ENCODE measurements around the gene NAALADL2. TPM values are rescaled to one million over a fixed set of nuclear protein-coding genes. Genes with fewer than 3 reads are reported as not detected.

NAALADL2 gene
- total RNA-seq, 4 donors from 2014 or later: 10.3 to 16.7 (median 10.9) TPM

DNA sequence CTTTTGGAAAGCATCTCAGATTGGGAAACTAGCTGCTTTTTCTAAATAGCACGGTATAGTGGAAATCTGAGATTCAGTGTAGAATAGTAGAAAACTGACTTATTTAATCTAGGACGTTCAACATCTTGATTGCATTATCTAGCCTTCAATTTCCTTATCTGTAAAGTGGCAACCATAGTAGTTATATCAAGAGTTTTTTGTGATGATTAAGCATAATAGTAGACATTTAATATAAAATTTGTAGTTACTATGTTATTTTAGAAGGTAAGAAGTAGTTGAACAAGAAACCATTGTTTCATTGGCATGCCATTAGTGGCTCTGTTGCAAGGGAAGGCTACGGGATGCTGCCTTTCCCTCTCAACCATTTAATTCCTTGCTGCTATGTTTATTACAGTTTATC is 367.3 kb downstream of the NAALADL2 start:
- 74 to 80% methylated on average over 3 of the region's 3 CpGs for WGBS, 2 donors
- no peak for DNase-seq (ENCODE audit: low spot score in 2 of 2)
- TF ChIP-seq EP300 (IDR thresholded peaks at IDR 0.05) (no peak), POLR2A (IDR thresholded peaks at IDR 0.05) (no peak), CTCF (IDR thresholded peaks at IDR 0.05) (no peak)

DNA sequence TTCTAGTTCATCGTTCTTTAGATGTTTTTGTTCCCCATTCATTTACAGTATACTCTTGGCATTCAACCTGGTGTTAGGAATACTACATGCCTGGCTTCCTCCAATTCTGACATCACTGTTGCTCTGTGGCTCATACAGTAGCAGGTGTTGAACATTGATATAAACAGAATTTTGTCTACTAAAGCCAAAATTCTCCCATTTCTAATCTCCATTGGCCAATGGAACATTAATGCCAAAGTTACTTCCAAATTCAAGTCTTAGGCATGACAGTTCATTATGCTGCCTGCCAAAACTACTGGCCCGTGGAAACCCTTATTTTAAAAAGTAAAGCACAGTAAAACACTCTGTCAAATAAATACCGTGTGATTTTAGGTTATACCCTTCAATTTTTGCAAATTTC is 368.0 kb downstream of the NAALADL2 start:
- no peak overlapping the region for H3K27ac ChIP-seq
- H3K4me1 ChIP-seq: peaks cover 0 to 4% (median 0%) of the 10 kb centered on the region in 4 donors
- no peak overlapping the region for H3K4me3 ChIP-seq
- H3K9me3 ChIP-seq: no peaks in the 10 kb centered on the region
- no peaks in the 10 kb centered on the region for H3K27me3 ChIP-seq
- TF ChIP-seq EP300 (IDR thresholded peaks at IDR 0.05) (no peak), POLR2A (IDR thresholded peaks at IDR 0.05) (no peak), CTCF (IDR thresholded peaks at IDR 0.05) (no peak)
- 74 to 77% methylated on average over 3 of the region's 3 CpGs for WGBS, 2 donors
- no peaks in the 10 kb centered on the region for H3K36me3 ChIP-seq
- DNase-seq (ENCODE audit: low spot score in 2 of 2): no peak

More for the DNA sequence above, 367.3 kb downstream of the NAALADL2 start:
- Histone ChIP-seq H3K9me3 (no peaks in the 10 kb centered on the region), H3K27ac (no peak overlapping the region), H3K27me3 (no peaks in the 10 kb centered on the region), H3K4me3 (no peak overlapping the region), H3K4me1 (peaks cover 0 to 4% (median 0%) of the 10 kb centered on the region in 4 donors), H3K36me3 (no peaks in the 10 kb centered on the region)

DNA sequence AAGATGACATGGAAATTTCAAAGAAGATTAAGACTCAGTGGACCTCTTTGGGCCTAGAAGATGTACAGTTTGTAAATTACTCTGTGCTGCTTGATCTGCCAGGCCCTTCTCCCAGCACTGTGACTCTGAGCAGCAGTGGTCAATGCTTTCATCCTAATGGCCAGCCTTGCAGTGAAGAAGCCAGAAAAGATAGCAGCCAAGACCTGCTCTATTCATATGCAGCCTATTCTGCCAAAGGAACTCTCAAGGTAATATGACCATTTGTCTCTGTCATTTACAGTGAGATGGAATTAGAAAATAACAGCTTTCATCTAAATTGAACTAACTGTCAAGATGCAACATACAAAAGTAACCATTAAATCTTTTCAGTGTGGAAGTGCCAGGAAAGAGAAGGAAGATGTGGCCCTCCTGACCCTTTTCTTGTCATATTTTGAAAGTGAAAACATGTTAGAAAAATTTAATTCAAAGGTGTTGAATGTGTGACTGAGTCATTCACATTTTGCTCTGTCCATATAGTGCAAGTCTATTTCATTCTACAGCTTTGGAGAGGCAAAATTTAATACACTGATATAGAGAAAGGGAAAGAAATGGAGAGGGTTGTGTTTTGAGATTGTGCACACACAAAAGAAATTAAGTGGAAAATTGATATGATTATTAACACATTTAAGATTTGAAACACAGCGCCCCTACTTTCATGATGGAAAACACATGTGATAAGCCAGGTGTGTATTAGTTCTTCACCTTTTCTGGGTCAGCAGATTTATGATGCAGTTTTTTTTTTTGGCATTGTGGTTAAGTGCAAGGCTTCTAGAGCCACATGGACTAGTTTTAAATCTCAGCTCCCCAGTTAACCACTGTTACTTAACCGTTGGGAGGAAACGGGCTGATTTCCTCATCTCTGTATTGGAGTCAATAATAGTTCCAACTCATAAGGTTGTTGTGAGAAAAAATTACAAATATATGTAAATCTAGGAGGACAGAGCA is 375.1 kb downstream of the NAALADL2 start:
- WGBS, 2 donors: 73 to 78% methylated on average over 3 of the region's 3 CpGs
- TF ChIP-seq EP300 (IDR thresholded peaks at IDR 0.05) (no peak), CTCF (IDR thresholded peaks at IDR 0.05) (no peak), POLR2A (IDR thresholded peaks at IDR 0.05) (no peak)
- H3K9me3 ChIP-seq: no peaks in the 10 kb centered on the region
- H3K4me3 ChIP-seq: no peak overlapping the region
- no peaks in the 10 kb centered on the region for H3K4me1 ChIP-seq
- DNase-seq (ENCODE audit: low spot score in 2 of 2): no peak
- H3K27ac ChIP-seq: no peak overlapping the region
- no peaks in the 10 kb centered on the region for H3K36me3 ChIP-seq
- H3K27me3 ChIP-seq: no peaks in the 10 kb centered on the region

DNA sequence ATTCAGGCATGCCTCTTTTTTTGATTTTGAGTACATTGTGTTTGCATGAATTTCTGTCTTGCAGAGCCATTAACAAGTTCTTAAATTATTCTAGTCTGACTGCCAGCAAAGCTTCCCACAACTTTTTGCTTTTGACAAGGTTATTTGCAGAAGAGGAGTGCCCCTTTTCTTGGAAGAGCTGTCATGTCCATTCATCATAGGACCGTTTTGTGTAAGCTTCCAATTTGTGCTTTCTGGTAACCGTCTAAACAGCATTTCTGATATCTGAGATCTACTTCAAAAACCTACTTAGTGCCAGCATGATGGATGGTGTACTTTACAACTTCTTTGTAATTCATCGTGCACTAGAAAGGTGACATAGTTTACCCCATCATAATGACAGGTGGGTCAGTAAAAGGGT is 379.7 kb downstream of the NAALADL2 start:
- Histone ChIP-seq H3K4me3 (no peak overlapping the region), H3K27me3 (no peaks in the 10 kb centered on the region), H3K27ac (no peak overlapping the region), H3K9me3 (no peaks in the 10 kb centered on the region), H3K36me3 (no peaks in the 10 kb centered on the region), H3K4me1 (peaks cover 0 to 8% (median 3%) of the 10 kb centered on the region in 4 donors)
- TF ChIP-seq CTCF (IDR thresholded peaks at IDR 0.05) (no peak), POLR2A (IDR thresholded peaks at IDR 0.05) (no peak), EP300 (IDR thresholded peaks at IDR 0.05) (no peak)
- WGBS, 2 donors: 57 to 66% methylated on average over 3 of the region's 3 CpGs
- no peak for DNase-seq (ENCODE audit: low spot score in 2 of 2)

DNA sequence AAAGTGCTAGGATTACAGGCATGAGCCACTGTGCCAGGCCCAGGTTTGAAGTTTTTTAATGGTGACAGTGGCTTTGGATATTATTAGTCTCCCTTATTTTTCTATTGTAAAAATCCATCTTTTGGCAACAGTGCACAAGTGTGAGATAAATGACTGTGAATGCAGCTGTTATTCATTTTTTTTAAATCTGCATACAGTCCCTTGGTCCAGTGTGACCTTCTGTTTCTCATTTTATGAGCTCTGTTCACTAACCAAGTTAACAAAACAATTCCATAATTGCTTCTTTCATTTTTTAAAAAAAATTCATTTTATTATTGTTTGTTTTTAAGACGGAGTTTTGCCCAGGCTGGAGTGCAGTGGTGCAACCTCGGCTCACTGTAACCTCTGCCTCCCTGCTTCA is 381.8 kb downstream of the NAALADL2 start:
- no peak overlapping the region for H3K27ac ChIP-seq
- H3K4me1 ChIP-seq: peaks cover 0 to 8% (median 3%) of the 10 kb centered on the region in 4 donors
- H3K9me3 ChIP-seq: no peaks in the 10 kb centered on the region
- TF ChIP-seq EP300 (IDR thresholded peaks at IDR 0.05) (no peak), CTCF (IDR thresholded peaks at IDR 0.05) (no peak), POLR2A (IDR thresholded peaks at IDR 0.05) (no peak)
- DNase-seq (ENCODE audit: low spot score in 2 of 2): no peak
- no peak overlapping the region for H3K4me3 ChIP-seq
- 21 to 28% methylated on average over 2 of the region's 2 CpGs for WGBS, 2 donors
- no peaks in the 10 kb centered on the region for H3K36me3 ChIP-seq
- no peaks in the 10 kb centered on the region for H3K27me3 ChIP-seq
